Myocyte (in vitro differentiated cells): ENCODE results near the gene NHEJ1. TPM values are rescaled to one million over a fixed set of nuclear protein-coding genes. Genes with fewer than 3 reads are reported as not detected.

Experiments
- DNase-seq: peaks from one replicate; pipeline ENCODE4 v3.0.0-alpha.2; 2012; ENCODE audit warnings: low read depth
- microRNA counts: library from miRNA; unstranded; fragments of <30 nt; microRNA quantifications from one replicate; lab custom pipeline; 2016
- microRNA-seq: library from miRNA; unstranded; fragments of <30 nt; microRNA quantifications from one replicate; pipeline ENCODE4, GENCODE V29; 2016
- total RNA-seq: library from RNA; depleted of rRNA; stranded (reverse); fragments of >200 nt; gene quantifications from 2 replicates; pipeline ENCODE4 v1.2.3, GENCODE V29; 2014

The NHEJ1 gene
- total RNA-seq, 1 donor from 2014 or later: 13.6 TPM

GRCh38 chr2:219031005-219031738 lies 129.4 kb downstream of the NHEJ1 start:
- DNase-seq: no peak

- DNase-seq: no peak
Measured at GRCh38 chr2:219030177-219030940, 130.3 kb downstream of the NHEJ1 start.

- DNase-seq: peak; percentile 76
Measured at GRCh38 chr2:219029829-219030165, 130.8 kb downstream of the NHEJ1 start.

- DNase-seq: no peak
Measured at GRCh38 chr2:219028996-219029828, 131.4 kb downstream of the NHEJ1 start.

- no peak for DNase-seq
Measured at GRCh38 chr2:219028141-219028540, 132.5 kb downstream of the NHEJ1 start.

GRCh38 chr2:219027511-219028055 lies 133.0 kb downstream of the NHEJ1 start:
- no peak for DNase-seq

- no peak for DNase-seq
Measured at GRCh38 chr2:219026946-219027345, 133.7 kb downstream of the NHEJ1 start.

GRCh38 chr2:219025637-219026585 lies 134.7 kb downstream of the NHEJ1 start:
- DNase-seq: no peak

MicroRNAs encoded within 50 kb of the gene (microRNA counts, 767-probe panel; counts per million panel counts)
- microRNA hsa-miR-3131 (lab: Ali Mortazavi, UCI): not detected

Small RNA genes lying within 50 kb of the gene (microRNA-seq; reads per million reads assigned to microRNA genes)
- gene MIR3131: not detected

Other genes with a start within 250 kb of the NHEJ1 start
- 0.45 and 0.47 TPM in 2 replicates for gene CDK5R2, start 201.1 kb downstream of the NHEJ1 start, total RNA-seq
- not detected in 2 replicates for gene FEV, start 175.6 kb downstream of the NHEJ1 start, total RNA-seq
- not detected in 2 replicates for gene CRYBA2, start 167.4 kb downstream of the NHEJ1 start, total RNA-seq
- 0.05 TPM in 1 of 2 replicates, not detected in the other for gene CFAP65, start 119.3 kb downstream of the NHEJ1 start, total RNA-seq
- gene IHH, start 99.9 kb downstream of the NHEJ1 start, total RNA-seq: not detected in 2 replicates
- 0.26 TPM in 1 of 2 replicates, not detected in the other for gene SLC23A3, start 9.2 kb upstream of the NHEJ1 start, total RNA-seq
- 28.9 and 35.2 TPM in 2 replicates for gene CNPPD1, start 16.1 kb upstream of the NHEJ1 start, total RNA-seq
- 68.9 and 76.6 TPM in 2 replicates for gene RETREG2, start 17.5 kb upstream of the NHEJ1 start, total RNA-seq
- gene ZFAND2B, start 46.0 kb upstream of the NHEJ1 start, total RNA-seq: 43.0 and 50.1 TPM in 2 replicates
- 29.7 and 46.2 TPM in 2 replicates for gene ABCB6, start 58.1 kb upstream of the NHEJ1 start, total RNA-seq
- 97.6 and 108 TPM in 2 replicates for gene ATG9A, start 68.8 kb upstream of the NHEJ1 start, total RNA-seq
- gene ANKZF1, start 69.0 kb upstream of the NHEJ1 start, total RNA-seq: 27.9 and 36.4 TPM in 2 replicates
- 3.5 and 4.6 TPM in 2 replicates for gene GLB1L, start 84.6 kb upstream of the NHEJ1 start, total RNA-seq
- 18.3 and 19.4 TPM in 2 replicates for gene STK16, start 84.7 kb upstream of the NHEJ1 start, total RNA-seq
- gene TUBA4B, start 92.4 kb upstream of the NHEJ1 start, total RNA-seq: 0.11 TPM in 1 of 2 replicates, not detected in the other
- gene TUBA4A, start 93.1 kb upstream of the NHEJ1 start, total RNA-seq: 120 and 128 TPM in 2 replicates
- 40.1 and 80.0 TPM in 2 replicates for gene DNAJB2, start 118.6 kb upstream of the NHEJ1 start, total RNA-seq
- 0.24 and 0.68 TPM in 2 replicates for gene PTPRN, start 148.6 kb upstream of the NHEJ1 start, total RNA-seq
- gene RESP18, start 171.9 kb upstream of the NHEJ1 start, total RNA-seq: not detected in 2 replicates
- 61.4 and 65.3 TPM in 2 replicates for gene DNPEP, start 227.1 kb upstream of the NHEJ1 start, total RNA-seq